GM23338 (cell line): ENCODE data around the gene HCN2. TPM values are rescaled to one million over a fixed set of nuclear protein-coding genes. Genes with fewer than 3 reads are reported as not detected.

ENCODE experiments used
- ATAC-seq: fragments of 200-7000 bp; cut with Tn5 transposase; 3 replicates; pipeline ENCODE4 v1.9.1; 2020
- DNase-seq: peaks from one replicate; pipeline ENCODE4 v3.0.0-alpha.2; 2015; ENCODE audit warnings: low spot score
- H2AFZ ChIP-seq: fragments of 200-600 bp; sonication (generic); 2 replicates; pipeline ENCODE4 v1.8.0; 2016; ENCODE audit warnings: antibody characterized with exemption, mild to moderate bottlenecking, moderate library complexity
- H3F3A ChIP-seq: fragments of 200-600 bp; sonication (generic); replicated peaks from 2 replicates; pipeline ENCODE4 v1.8.0; 2017; ENCODE audit warnings: antibody characterized with exemption, mixed run types, low read depth
- H3K27ac ChIP-seq: fragments of 200-600 bp; sonication (generic); 2 replicates; pipeline ENCODE4 v1.6.1; 2016; ENCODE audit warnings: low read depth
- H3K27me3 ChIP-seq: fragments of 200-600 bp; sonication (generic); 2 replicates; pipeline ENCODE4 v1.8.0; 2016; ENCODE audit warnings: mild to moderate bottlenecking, mixed run types, moderate library complexity; ENCODE audit not compliant: insufficient read depth
- H3K36me3 ChIP-seq: fragments of 200-600 bp; sonication (generic); 2 replicates; pipeline ENCODE4 v1.8.0; 2016; ENCODE audit warnings: mild to moderate bottlenecking; ENCODE audit not compliant: insufficient read depth
- H3K4me1 ChIP-seq: fragments of 200-600 bp; sonication (generic); 2 replicates; pipeline ENCODE4 v1.8.0; 2016; ENCODE audit warnings: mild to moderate bottlenecking, moderate library complexity; ENCODE audit not compliant: insufficient read depth
- H3K4me2 ChIP-seq: fragments of 200-600 bp; sonication (generic); 2 replicates; pipeline ENCODE4 v1.7.1; 2017; ENCODE audit warnings: mixed run types
- H3K4me3 ChIP-seq: fragments of 200-600 bp; sonication (generic); 2 replicates; pipeline ENCODE4 v1.6.1; 2016; ENCODE audit warnings: mixed run types
- H3K79me2 ChIP-seq: fragments of 200-600 bp; sonication (generic); replicated peaks from 2 replicates; pipeline ENCODE4 v1.8.0; 2017; ENCODE audit warnings: mild to moderate bottlenecking; ENCODE audit not compliant: insufficient read depth
- H3K9me2 ChIP-seq: fragments of 200-600 bp; sonication (generic); 2 replicates; pipeline ENCODE4 v1.8.0; 2017; ENCODE audit not compliant: insufficient read depth
- H4K20me1 ChIP-seq: fragments of 200-600 bp; sonication (generic); replicated peaks from 2 replicates; pipeline ENCODE4 v1.8.0; 2017; ENCODE audit warnings: mild to moderate bottlenecking; ENCODE audit not compliant: insufficient read depth
- H3K27ac Mint-ChIP-seq: 2 replicates; pipeline ENCODE4 v1.8.0; 2020; ENCODE audit warnings: inconsistent platforms, mild to moderate bottlenecking, moderate library complexity, mixed read lengths
- H3K27me3 Mint-ChIP-seq: 3 replicates; pipeline ENCODE4 v1.8.0; 2022; ENCODE audit warnings: low read depth, mild to moderate bottlenecking, moderate library complexity, mixed read lengths, inconsistent platforms; ENCODE audit not compliant: insufficient read depth, poor library complexity
- H3K36me3 Mint-ChIP-seq: 3 replicates; pipeline ENCODE4 v1.8.0; 2021; ENCODE audit warnings: low read depth, mild to moderate bottlenecking, inconsistent platforms, moderate library complexity, mixed read lengths
- H3K4me1 Mint-ChIP-seq: 3 replicates; pipeline ENCODE4 v1.8.0; 2020; ENCODE audit warnings: mild to moderate bottlenecking, inconsistent platforms, mixed read lengths
- H3K4me3 Mint-ChIP-seq: 3 replicates; pipeline ENCODE4 v1.8.0; 2021; ENCODE audit warnings: moderate library complexity, mild to moderate bottlenecking, inconsistent platforms, mixed read lengths
- H3K9me3 Mint-ChIP-seq: 3 replicates; pipeline ENCODE4 v1.8.0; 2020; ENCODE audit warnings: moderate library complexity, mild to moderate bottlenecking, inconsistent platforms, mixed read lengths
- CREB1 ChIP-seq: fragments of 250-450 bp; sonication (Bioruptor Pico); IDR thresholded peaks from 2 replicates; pipeline ENCODE4 v1.5.0; 2020; ENCODE audit warnings: low read depth, mild to moderate bottlenecking, moderate library complexity
- CTCF ChIP-seq, 2 experiments: fragments of 200-600 bp in 1 of 2; sonication (generic) in 1 of 2; conservative IDR thresholded peaks; 2 replicates each; pipeline versions ENCODE4 v1.5.1 to v1.6.1; 2016 to 2017; ENCODE audit warnings: antibody characterized with exemption in 2 of 2, low read depth in 2 of 2, mild to moderate bottlenecking in 2 of 2, moderate library complexity in 1 of 2
- ETS1 ChIP-seq: IDR thresholded peaks from 2 replicates; pipeline ENCODE4 v1.6.1; 2016; ENCODE audit warnings: antibody characterized with exemption
- EZH2 ChIP-seq: fragments of 200-600 bp; sonication (generic); IDR thresholded peaks from one replicate; pipeline ENCODE4 v1.8.0; 2017; ENCODE audit warnings: antibody characterized with exemption, mild to moderate bottlenecking, low read depth; ENCODE audit not compliant: unreplicated experiment
- JUNB ChIP-seq: IDR thresholded peaks from one replicate; pipeline ENCODE4 v1.6.1; 2016; ENCODE audit warnings: antibody characterized with exemption; ENCODE audit not compliant: unreplicated experiment
- NANOG ChIP-seq: IDR thresholded peaks from 2 replicates; pipeline ENCODE4 v1.6.1; 2016; ENCODE audit warnings: antibody characterized with exemption, borderline replicate concordance
- POLR2AphosphoS5 ChIP-seq: IDR thresholded peaks from 2 replicates; pipeline ENCODE4 v1.6.1; 2016; ENCODE audit warnings: antibody characterized with exemption, low read depth
- REST ChIP-seq: IDR thresholded peaks from one replicate; pipeline ENCODE4 v1.6.1; 2018; ENCODE audit warnings: antibody characterized with exemption; ENCODE audit not compliant: unreplicated experiment
- STAT1 ChIP-seq: IDR thresholded peaks from one replicate; pipeline ENCODE4 v1.6.1; 2016; ENCODE audit warnings: antibody characterized with exemption; ENCODE audit not compliant: unreplicated experiment
- ZNF331 ChIP-seq: fragments of 250-450 bp; sonication (Bioruptor Pico); IDR thresholded peaks from 2 replicates; pipeline ENCODE4 v1.5.0; 2020; ENCODE audit warnings: low read depth, mild to moderate bottlenecking, moderate library complexity
- polyA plus RNA-seq: library from polyadenylated mRNA; unstranded; fragments of >200 nt; fragmentation: Nextera tagmentation; extraction: Ambion mirVana; gene quantifications from 2 replicates; pipeline ENCODE4 v1.2.1, GENCODE V29; 2016
- total RNA-seq: library from RNA; depleted of rRNA; stranded (reverse); fragments of >200 nt; shearing (Covaris generic); gene quantifications from 2 replicates; pipeline ENCODE4 v1.2.3, GENCODE V29; 2014
- TF ChIP-seq, protein P1 (sequence below): fragments of 250-450 bp; sonication (Bioruptor Pico); IDR thresholded peaks from 2 replicates; pipeline ENCODE4 v1.5.0; 2020; ENCODE audit warnings: mild to moderate bottlenecking, moderate library complexity

The HCN2 gene
- total and polyA plus RNA-seq, 2 experiments from 2014 or later = 0.06 to 2.9 TPM

- Histone ChIP-seq H4K20me1 (peaks cover 34% of the 10 kb centered on the region), H3K27ac (peak overlapping the region; percentile 26; the same call in 1 of the 2 replicates)
Observed at GRCh38 chr19:581399-582111, 8.1 kb upstream of the HCN2 start.

More at GRCh38 chr19:581399-582111, 8.1 kb upstream of the HCN2 start:
- Mint-ChIP-seq H3K27me3 (peaks cover 22% of the 10 kb centered on the region), H3K4me3 (no peak overlapping the region), H3K4me1 (peaks cover 8% of the 10 kb centered on the region; the same call in 2 of the 3 replicates), H3K9me3 (no peaks in the 10 kb centered on the region), H3K36me3 (peaks cover 24% of the 10 kb centered on the region), H3K27ac (no peak overlapping the region)
- no peak overlapping the region for H3K4me3 ChIP-seq
- DNase-seq (no peak), ATAC-seq (no peak)
- peaks cover 38% of the 10 kb centered on the region for H3K79me2 ChIP-seq
- H3K36me3 ChIP-seq = no peaks in the 10 kb centered on the region; the same call in 1 of the 2 replicates
- no peaks in the 10 kb centered on the region for H3K4me1 ChIP-seq
- peaks cover 20% of the 10 kb centered on the region for H3F3A ChIP-seq
- no peak overlapping the region for H3K4me2 ChIP-seq
- H3K9me2 ChIP-seq = no peaks in the 10 kb centered on the region
- TF ChIP-seq NANOG (no peak), EZH2 (no peak), ETS1 (no peak), JUNB (no peak), REST (no peak), CTCF (conservative IDR thresholded peaks at IDR 0.05; ENCODE audit: low read depth in 2 of 2) (no peak), STAT1 (no peak), POLR2AphosphoS5 (no peak), ZNF331 (CRISPR knock-in tag) (no peak), CREB1 (CRISPR knock-in tag) (no peak)
- TF ChIP-seq, protein P1, sequence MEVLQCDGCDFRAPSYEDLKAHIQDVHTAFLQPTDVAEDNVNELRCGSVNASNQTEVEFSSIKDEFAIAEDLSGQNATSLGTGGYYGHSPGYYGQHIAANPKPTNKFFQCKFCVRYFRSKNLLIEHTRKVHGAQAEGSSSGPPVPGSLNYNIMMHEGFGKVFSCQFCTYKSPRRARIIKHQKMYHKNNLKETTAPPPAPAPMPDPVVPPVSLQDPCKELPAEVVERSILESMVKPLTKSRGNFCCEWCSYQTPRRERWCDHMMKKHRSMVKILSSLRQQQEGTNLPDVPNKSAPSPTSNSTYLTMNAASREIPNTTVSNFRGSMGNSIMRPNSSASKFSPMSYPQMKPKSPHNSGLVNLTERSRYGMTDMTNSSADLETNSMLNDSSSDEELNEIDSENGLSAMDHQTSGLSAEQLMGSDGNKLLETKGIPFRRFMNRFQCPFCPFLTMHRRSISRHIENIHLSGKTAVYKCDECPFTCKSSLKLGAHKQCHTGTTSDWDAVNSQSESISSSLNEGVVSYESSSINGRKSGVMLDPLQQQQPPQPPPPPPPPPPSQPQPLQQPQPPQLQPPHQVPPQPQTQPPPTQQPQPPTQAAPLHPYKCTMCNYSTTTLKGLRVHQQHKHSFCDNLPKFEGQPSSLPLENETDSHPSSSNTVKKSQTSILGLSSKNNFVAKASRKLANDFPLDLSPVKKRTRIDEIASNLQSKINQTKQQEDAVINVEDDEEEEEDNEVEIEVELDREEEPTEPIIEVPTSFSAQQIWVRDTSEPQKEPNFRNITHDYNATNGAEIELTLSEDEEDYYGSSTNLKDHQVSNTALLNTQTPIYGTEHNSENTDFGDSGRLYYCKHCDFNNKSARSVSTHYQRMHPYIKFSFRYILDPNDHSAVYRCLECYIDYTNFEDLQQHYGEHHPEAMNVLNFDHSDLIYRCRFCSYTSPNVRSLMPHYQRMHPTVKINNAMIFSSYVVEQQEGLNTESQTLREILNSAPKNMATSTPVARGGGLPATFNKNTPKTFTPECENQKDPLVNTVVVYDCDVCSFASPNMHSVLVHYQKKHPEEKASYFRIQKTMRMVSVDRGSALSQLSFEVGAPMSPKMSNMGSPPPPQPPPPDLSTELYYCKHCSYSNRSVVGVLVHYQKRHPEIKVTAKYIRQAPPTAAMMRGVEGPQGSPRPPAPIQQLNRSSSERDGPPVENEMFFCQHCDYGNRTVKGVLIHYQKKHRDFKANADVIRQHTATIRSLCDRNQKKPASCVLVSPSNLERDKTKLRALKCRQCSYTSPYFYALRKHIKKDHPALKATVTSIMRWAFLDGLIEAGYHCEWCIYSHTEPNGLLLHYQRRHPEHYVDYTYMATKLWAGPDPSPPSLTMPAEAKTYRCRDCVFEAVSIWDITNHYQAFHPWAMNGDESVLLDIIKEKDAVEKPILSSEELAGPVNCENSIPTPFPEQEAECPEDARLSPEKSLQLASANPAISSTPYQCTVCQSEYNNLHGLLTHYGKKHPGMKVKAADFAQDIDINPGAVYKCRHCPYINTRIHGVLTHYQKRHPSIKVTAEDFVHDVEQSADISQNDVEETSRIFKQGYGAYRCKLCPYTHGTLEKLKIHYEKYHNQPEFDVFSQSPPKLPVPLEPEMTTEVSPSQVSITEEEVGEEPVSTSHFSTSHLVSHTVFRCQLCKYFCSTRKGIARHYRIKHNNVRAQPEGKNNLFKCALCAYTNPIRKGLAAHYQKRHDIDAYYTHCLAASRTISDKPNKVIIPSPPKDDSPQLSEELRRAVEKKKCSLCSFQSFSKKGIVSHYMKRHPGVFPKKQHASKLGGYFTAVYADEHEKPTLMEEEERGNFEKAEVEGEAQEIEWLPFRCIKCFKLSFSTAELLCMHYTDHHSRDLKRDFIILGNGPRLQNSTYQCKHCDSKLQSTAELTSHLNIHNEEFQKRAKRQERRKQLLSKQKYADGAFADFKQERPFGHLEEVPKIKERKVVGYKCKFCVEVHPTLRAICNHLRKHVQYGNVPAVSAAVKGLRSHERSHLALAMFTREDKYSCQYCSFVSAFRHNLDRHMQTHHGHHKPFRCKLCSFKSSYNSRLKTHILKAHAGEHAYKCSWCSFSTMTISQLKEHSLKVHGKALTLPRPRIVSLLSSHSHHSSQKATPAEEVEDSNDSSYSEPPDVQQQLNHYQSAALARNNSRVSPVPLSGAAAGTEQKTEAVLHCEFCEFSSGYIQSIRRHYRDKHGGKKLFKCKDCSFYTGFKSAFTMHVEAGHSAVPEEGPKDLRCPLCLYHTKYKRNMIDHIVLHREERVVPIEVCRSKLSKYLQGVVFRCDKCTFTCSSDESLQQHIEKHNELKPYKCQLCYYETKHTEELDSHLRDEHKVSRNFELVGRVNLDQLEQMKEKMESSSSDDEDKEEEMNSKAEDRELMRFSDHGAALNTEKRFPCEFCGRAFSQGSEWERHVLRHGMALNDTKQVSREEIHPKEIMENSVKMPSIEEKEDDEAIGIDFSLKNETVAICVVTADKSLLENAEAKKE (CRISPR knock-in tag) = no peak
- no peak overlapping the region for H2AFZ ChIP-seq
- no peaks in the 10 kb centered on the region for H3K27me3 ChIP-seq
